KOPT-K1 (cell line): ENCODE measurements around the gene PHF14.

ENCODE experiments used
- H3K27ac ChIP-seq: fragments of 200-600 bp; sonication (generic); 2 replicates; pipeline ENCODE4 v1.5.1; 2016; ENCODE audit warnings: antibody characterized with exemption, mild to moderate bottlenecking, low read depth, low read length; ENCODE audit not compliant: poor library complexity, severe bottlenecking
- H3K36me3 ChIP-seq: fragments of 200-600 bp; sonication (generic); 2 replicates; pipeline ENCODE4 v1.5.1; 2017; ENCODE audit warnings: antibody characterized with exemption, mild to moderate bottlenecking, low read length, moderate library complexity; ENCODE audit not compliant: insufficient read depth
- H3K9me3 ChIP-seq: fragments of 200-600 bp; sonication (generic); 2 replicates; pipeline ENCODE4 v1.5.1; 2017; ENCODE audit warnings: antibody characterized with exemption, low read length, mild to moderate bottlenecking; ENCODE audit not compliant: insufficient read depth, poor library complexity, severe bottlenecking

The PHF14 gene

DNA sequence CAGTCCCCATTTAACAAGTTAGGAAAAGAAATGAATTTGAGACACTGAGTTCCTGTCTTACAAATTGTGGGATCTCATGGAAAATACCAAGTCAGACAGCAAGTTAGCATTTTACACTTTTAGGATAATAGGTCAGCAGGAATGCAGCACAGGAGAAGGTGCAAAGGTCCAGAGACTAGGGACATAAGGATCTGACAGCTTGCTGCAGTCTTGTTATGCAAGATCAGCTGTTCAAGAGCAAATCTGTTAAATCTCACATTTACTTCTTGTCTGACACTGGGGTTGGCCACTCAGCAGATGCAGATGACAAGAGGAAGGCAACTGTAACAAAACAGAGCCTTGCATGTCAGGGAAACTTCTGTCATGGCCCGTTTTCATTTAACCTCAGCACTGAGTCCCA, 239.6 kb downstream of the PHF14 start:
- H3K36me3 ChIP-seq: no peaks in the 10 kb centered on the region
- H3K27ac ChIP-seq: no peak overlapping the region
- no peaks in the 10 kb centered on the region for H3K9me3 ChIP-seq

DNA sequence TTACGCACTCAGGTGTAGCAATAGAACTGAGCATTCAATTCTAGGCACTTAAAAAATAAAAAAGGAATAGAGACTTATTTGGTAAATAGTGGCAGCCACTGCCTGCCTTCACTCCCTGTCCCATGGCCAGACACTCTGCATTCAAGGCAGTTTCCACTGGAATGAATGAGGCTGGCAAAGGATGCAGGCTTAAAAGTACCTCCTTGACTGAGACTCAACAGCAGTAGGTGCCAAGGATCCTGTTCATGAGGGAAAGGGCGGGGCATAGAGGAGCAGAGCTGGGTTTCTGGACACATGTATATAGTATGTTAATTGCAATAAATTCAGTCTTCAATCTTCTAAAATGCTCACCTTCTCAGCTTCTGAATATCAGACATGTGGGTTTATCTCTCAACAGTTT, 242.6 kb downstream of the PHF14 start:
- Histone ChIP-seq H3K36me3 (no peaks in the 10 kb centered on the region), H3K9me3 (no peaks in the 10 kb centered on the region), H3K27ac (no peak overlapping the region)

DNA sequence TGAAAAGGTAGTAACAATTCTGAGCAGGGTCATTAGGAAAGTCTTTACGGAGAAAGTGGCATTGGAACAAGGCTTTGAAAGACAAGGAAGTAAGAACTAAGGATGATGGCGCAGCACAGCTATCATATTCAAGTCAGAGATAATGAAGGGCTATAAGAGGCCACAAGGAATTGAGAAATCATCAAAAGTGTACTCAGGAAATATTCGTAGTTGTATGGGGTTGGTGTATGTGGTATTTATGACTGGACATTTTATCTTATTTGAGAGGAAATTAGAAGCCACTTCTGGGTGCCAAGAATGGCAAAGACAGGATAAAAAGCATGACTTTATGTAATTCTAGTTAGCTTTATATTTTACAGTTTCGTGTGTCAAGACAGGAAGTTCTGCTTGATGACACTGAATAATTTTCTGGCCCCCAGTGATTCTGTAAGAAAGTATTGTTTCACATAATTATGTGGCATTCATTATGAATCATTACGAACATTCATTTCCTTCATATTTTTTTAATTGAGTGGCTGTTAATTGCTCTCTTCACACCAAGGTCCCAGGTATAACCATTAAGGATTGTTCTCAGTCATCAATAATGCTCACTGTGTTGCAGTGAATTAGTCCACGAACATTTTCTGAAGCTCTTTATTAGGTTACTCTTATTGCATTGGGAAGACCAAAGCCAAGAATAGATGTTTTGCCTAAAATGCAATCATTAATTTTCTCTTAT, 244.3 kb downstream of the PHF14 start:
- no peaks in the 10 kb centered on the region for H3K36me3 ChIP-seq
- no peak overlapping the region for H3K27ac ChIP-seq
- H3K9me3 ChIP-seq: no peaks in the 10 kb centered on the region
